AG04449 (cell line): ENCODE results near the gene CAMTA1.

ENCODE experiments used
- CTCF ChIA-PET: fragments of 350-600 bp; formaldehyde crosslinking; extraction: SDS; loops from one replicate; lab custom pipeline; 2021; ENCODE audit warnings: antibody characterized with exemption; lab: Yijun Ruan, JAX
- POLR2A ChIA-PET: fragments of 400-600, 350-600 bp; formaldehyde crosslinking; extraction: SDS; loops from one replicate; lab custom pipeline; 2020; ENCODE audit warnings: antibody characterized with exemption, inconsistent platforms; lab: Yijun Ruan, JAX
- DNase-seq: peaks from one replicate; pipeline ENCODE4 v3.0.0-alpha.2; 2010; ENCODE audit warnings: low read depth, low spot score
- H3K4me3 ChIP-seq: 2 replicates; pipeline ENCODE4 v1.5.1; 2011; ENCODE audit warnings: low read depth, mild to moderate bottlenecking, control low read depth, low read length
- CTCF ChIP-seq: IDR thresholded peaks from one replicate; pipeline ENCODE4 v1.5.1; 2011; ENCODE audit warnings: mild to moderate bottlenecking, moderate library complexity, low read length, control low read depth, inconsistent platforms; ENCODE audit not compliant: insufficient read depth; ENCODE audit errors: missing control alignments

CAMTA1 gene

DNA sequence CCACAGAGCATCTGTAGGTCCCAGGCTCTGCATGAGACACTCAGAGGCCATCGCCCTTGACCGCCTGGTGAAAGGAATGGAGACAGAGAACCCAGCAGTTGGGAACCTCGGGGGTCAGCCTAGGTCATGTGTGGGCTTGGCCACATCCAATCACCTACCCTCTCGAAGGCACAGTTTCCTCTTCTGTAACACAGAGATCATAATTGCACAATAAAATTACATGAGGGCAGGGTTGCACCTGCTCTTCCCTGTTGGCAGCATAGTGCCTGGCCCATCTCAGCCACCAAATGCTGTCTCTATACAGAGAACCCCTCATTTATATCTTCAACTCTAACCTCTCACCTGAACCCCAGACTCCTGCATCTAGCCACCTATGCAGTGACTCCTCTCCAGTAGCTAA, 567.7 kb downstream of the CAMTA1 start:
- no peak for TF ChIP-seq CTCF
- ChIA-PET POLR2A (no interaction called here), CTCF (no interaction called here)
- H3K4me3 ChIP-seq = no peak overlapping the region
- DNase-seq = no peak

DNA sequence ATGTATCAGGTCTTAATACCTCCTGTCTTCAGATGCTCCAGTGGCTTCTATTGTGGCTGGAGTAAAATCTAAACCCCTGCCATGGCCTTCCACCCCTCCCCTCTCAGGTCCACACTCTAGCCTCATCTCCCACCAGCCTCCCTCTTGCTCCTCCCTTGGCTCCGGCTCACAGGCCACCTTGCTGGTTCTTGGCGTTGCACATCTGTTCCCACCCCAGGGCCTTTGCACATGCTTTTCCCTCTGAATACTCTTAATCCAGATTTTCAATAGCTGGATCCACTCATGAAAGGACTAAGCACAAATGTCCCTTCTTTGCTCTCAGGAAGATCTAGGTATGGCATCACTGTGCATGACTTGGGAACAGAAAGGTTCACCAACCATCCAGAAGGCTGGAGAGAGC, 570.4 kb downstream of the CAMTA1 start:
- no peak for DNase-seq
- ChIA-PET CTCF (interaction anchor here (0.7 kb wide), 1 partner anchor 11 kb away, joined by 3 read pairs; no protein-coding TSS in a partner anchor), POLR2A (no interaction called here)
- H3K4me3 ChIP-seq = no peak overlapping the region
- no peak for TF ChIP-seq CTCF

- no peak for TF ChIP-seq CTCF
- H3K4me3 ChIP-seq = no peak overlapping the region
- CTCF ChIA-PET = interaction anchor here (0.7 kb wide), 1 partner anchor 11 kb away, joined by 3 read pairs; no protein-coding TSS in a partner anchor
- POLR2A ChIA-PET = no interaction called here
- no peak for DNase-seq
Measured at GRCh38 chr1:7356079-7356478, 570.8 kb downstream of the CAMTA1 start.

DNA sequence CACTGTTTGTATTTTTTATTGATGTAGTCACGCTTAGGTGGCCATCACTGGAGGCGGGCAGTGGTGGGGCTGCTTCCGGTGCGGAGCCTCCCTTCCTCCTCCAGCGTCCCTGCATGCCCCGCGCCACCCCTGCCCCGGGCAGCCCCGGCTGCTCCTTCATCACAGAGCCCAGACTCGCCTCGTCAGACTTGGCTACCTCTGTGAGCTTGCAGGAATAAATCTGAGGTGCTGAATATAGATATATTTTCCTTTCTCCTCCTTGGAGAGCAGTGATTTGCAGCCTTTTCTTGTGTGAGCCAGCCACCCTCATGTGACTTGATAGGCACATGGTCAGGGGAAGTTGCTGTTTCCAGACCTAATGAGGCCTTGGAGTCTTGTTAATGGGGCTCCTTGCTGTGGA, 573.2 kb downstream of the CAMTA1 start:
- no peak for DNase-seq
- POLR2A ChIA-PET = no interaction called here
- TF ChIP-seq CTCF = no peak
- no peak overlapping the region for H3K4me3 ChIP-seq
- CTCF ChIA-PET = no interaction called here

DNA sequence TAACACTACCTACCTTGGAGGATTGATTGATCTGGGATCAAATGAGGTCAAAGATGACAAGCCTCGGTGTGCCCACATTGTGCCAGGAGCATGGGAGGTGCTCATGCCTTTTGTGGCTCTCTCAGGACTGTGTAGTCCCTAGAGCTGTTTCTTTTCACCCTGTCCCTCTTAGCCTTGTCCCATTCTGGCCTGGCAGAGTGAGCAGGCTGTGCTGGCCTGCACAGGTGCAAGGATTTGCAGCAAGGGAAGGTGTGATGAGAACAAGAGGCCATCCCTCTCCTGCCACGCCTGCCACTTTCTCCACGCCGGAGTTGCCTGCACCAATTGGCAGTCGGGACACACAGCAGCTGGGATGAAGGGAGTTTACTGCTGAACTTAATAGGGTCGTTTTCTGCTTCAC, 575.3 kb downstream of the CAMTA1 start:
- H3K4me3 ChIP-seq = no peak overlapping the region
- CTCF ChIA-PET = interaction anchor here (0.8 kb wide), 1 partner anchor 281 kb away, joined by 3 read pairs; no protein-coding TSS in a partner anchor
- POLR2A ChIA-PET = no interaction called here
- no peak for DNase-seq
- TF ChIP-seq CTCF = no peak

DNA sequence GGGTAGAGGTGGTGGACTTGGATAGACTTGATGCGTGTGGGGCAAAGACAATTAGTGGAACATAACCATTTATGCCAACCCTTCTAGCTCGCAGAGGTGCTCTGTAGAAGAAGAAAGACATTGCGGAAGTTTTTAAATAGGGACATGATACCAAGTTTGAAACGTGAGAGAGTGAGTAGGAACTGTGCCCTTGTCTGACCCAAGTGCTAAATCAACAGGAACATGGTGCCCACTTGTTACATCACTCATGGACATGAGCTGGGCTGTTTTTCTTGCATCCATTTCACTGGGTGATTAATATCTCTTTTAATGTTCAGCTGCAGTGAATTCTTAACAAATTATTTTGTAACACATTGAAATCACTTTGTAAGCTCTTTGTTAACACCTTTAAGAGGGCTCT, 577.7 kb downstream of the CAMTA1 start:
- no peak overlapping the region for H3K4me3 ChIP-seq
- POLR2A ChIA-PET = no interaction called here
- no peak for DNase-seq
- no peak for TF ChIP-seq CTCF
- CTCF ChIA-PET = no interaction called here
